HG02588 (cell line): ENCODE results near the gene LCOR.
"Not testable (repeated sequence)": the region's sequence is repeated elsewhere in the genome, so short reads cannot be mapped to it uniquely, and the experiment has no call there.

ENCODE experiments used
- ATAC-seq: cut with Tn5 transposase; IDR thresholded peaks from one replicate; pipeline ENCODE4 v1.9.1; 2021; ENCODE audit warnings: mild to moderate bottlenecking, moderate library complexity; ENCODE audit not compliant: unreplicated experiment

LCOR gene

GRCh38 chr10:97028126-97028831, 196.2 kb downstream of the LCOR start:
- no peak for ATAC-seq

GRCh38 chr10:97028832-97029178, 196.7 kb downstream of the LCOR start:
- no peak for ATAC-seq

GRCh38 chr10:97029271-97029670, 197.2 kb downstream of the LCOR start:
- no peak for ATAC-seq

- ATAC-seq: no peak
Observed at GRCh38 chr10:97030894-97031293, 198.8 kb downstream of the LCOR start.

GRCh38 chr10:97031459-97031858, 199.4 kb downstream of the LCOR start:
- no peak for ATAC-seq

- ATAC-seq: no peak
Observed at GRCh38 chr10:97032624-97033023, 200.5 kb downstream of the LCOR start.

- not testable (repeated sequence) for ATAC-seq
Observed at GRCh38 chr10:97033841-97034240, 201.7 kb downstream of the LCOR start.

- ATAC-seq: no peak
Observed at GRCh38 chr10:97034301-97034700, 202.2 kb downstream of the LCOR start.

- ATAC-seq: no peak
Observed at GRCh38 chr10:97034958-97035769, 203.1 kb downstream of the LCOR start.

- peak; percentile 74 for ATAC-seq
Observed at GRCh38 chr10:97037365-97038361, 205.6 kb downstream of the LCOR start.

- no peak for ATAC-seq
Observed at GRCh38 chr10:97038688-97039087, 206.6 kb downstream of the LCOR start.

- no peak for ATAC-seq
Observed at GRCh38 chr10:97039538-97040247, 207.6 kb downstream of the LCOR start.

GRCh38 chr10:97040248-97040584, 208.1 kb downstream of the LCOR start:
- no peak for ATAC-seq

- no peak for ATAC-seq
Observed at GRCh38 chr10:97040706-97041105, 208.6 kb downstream of the LCOR start.

- ATAC-seq: no peak
Observed at GRCh38 chr10:97042081-97042480, 210.0 kb downstream of the LCOR start.

- ATAC-seq: no peak
Observed at GRCh38 chr10:97042716-97043562, 210.8 kb downstream of the LCOR start.

GRCh38 chr10:97043563-97043855, 211.4 kb downstream of the LCOR start:
- ATAC-seq: no peak
